ENCODE measurements around the gene CPA1.

The CPA1 gene

GRCh38 chr7:130379921-130380860 is at the start of gene CPA1:
CPA1 (plus strand) TSS chr7:130380494; CDS start chr7:130380521, 27 bp downstream.
- DNase-seq: no peak

- DNase-seq: no peak
These were observed 47.8 kb upstream of the CPA1 start for GRCh38 chr7:130332259-130333053.

GRCh38 chr7:130333832-130334231 is 46.5 kb upstream of the CPA1 start:
- DNase-seq: no peak

- no peak for DNase-seq
These were observed 46.0 kb upstream of the CPA1 start for GRCh38 chr7:130334274-130334673.

GRCh38 chr7:130337410-130337971 is 42.8 kb upstream of the CPA1 start:
- no peak for DNase-seq

- no peak for DNase-seq
These were observed 42.1 kb upstream of the CPA1 start for GRCh38 chr7:130338233-130338632.

GRCh38 chr7:130341882-130342281 is 38.4 kb upstream of the CPA1 start:
- DNase-seq: no peak

- no peak for DNase-seq
These were observed 37.5 kb upstream of the CPA1 start for GRCh38 chr7:130342701-130343380.

GRCh38 chr7:130344271-130344866 is 35.9 kb upstream of the CPA1 start, which contains the start of gene CPA5:
CPA5 (plus strand) TSS chr7:130344816; CDS start chr7:130346486, 1,670 bp downstream.
- no peak for DNase-seq

- DNase-seq: no peak
These were observed 35.2 kb upstream of the CPA1 start for GRCh38 chr7:130345136-130345535.

GRCh38 chr7:130345725-130346124 is 34.6 kb upstream of the CPA1 start:
- no peak for DNase-seq

GRCh38 chr7:130346177-130346905 is 34.0 kb upstream of the CPA1 start:
- DNase-seq: no peak

GRCh38 chr7:130346941-130347340 is 33.4 kb upstream of the CPA1 start:
- DNase-seq: no peak

- DNase-seq: no peak
These were observed 30.1 kb upstream of the CPA1 start for GRCh38 chr7:130349911-130350782.

GRCh38 chr7:130350945-130351790 is 29.1 kb upstream of the CPA1 start:
- no peak for DNase-seq

GRCh38 chr7:130351791-130352090 is 28.6 kb upstream of the CPA1 start:
- DNase-seq: no peak

- DNase-seq: no peak
These were observed 27.9 kb upstream of the CPA1 start for GRCh38 chr7:130352194-130353074.

GRCh38 chr7:130353196-130353595 is 27.1 kb upstream of the CPA1 start:
- no peak for DNase-seq
